Endothelial cell of umbilical vein (primary cell): ENCODE measurements around the gene MOB3B. TPM values are rescaled to one million over a fixed set of nuclear protein-coding genes. Genes with fewer than 3 reads are reported as not detected.

ENCODE experiments used
- BruUV-seq: library from RNA; stranded (reverse); fragments of 400-500 nt; replicated peaks from 2 replicates; lab custom pipeline; 2021; lab: Mats Ljungman, UMichigan
- CTCF ChIA-PET: fragments of 300-600, 350-600 bp; sonication (Branson Sonifier 250); formaldehyde crosslinking; loops from one replicate; lab custom pipeline; 2021; ENCODE audit warnings: antibody characterized with exemption, inconsistent platforms; lab: Charles Lee
- POLR2A ChIA-PET: fragments of 300-600, 350-600 bp; sonication (Branson Sonifier 250); formaldehyde crosslinking; loops from one replicate; lab custom pipeline; 2021; ENCODE audit warnings: antibody characterized with exemption, inconsistent platforms; lab: Charles Lee
- DNase-seq: peaks from one replicate; pipeline ENCODE4 v3.0.0-alpha.2; 2011; ENCODE audit warnings: low read depth, low spot score
- FAIRE-seq: peaks from 2 replicates; lab custom pipeline; 2011; peaks lifted over from hg19 to GRCh38; lab: Jason Lieb, UNC
- H2AFZ ChIP-seq: 2 replicates; pipeline ENCODE4 v1.6.0; 2012; ENCODE audit warnings: low read depth, low read length, control low read depth, inconsistent platforms
- H3K27ac ChIP-seq: 2 replicates; pipeline ENCODE4 v1.5.1; 2011; ENCODE audit warnings: low read depth, mild to moderate bottlenecking, control low read depth, low read length, moderate library complexity; ENCODE audit not compliant: insufficient read depth
- H3K27me3 ChIP-seq, 2 experiments: 2 replicates each; pipeline versions ENCODE4 v1.6.0 to v1.6.1; 2011; ENCODE audit warnings: low read length in 2 of 2, mixed read lengths in 1 of 2; ENCODE audit not compliant: control insufficient read depth in 2 of 2, insufficient read depth in 2 of 2
- H3K36me3 ChIP-seq, 2 experiments: 2 replicates in 1 of 2; 3 replicates in 1 of 2; pipeline ENCODE4 v1.5.1; 2011; ENCODE audit warnings: low read length in 2 of 2, mild to moderate bottlenecking in 1 of 2, moderate library complexity in 1 of 2; ENCODE audit not compliant: control insufficient read depth in 2 of 2, insufficient read depth in 2 of 2; ENCODE audit errors: extremely low read depth in 1 of 2
- H3K4me1 ChIP-seq: 3 replicates; pipeline ENCODE4 v1.5.1; 2011; ENCODE audit warnings: mild to moderate bottlenecking, low read length; ENCODE audit not compliant: control insufficient read depth, insufficient read depth; ENCODE audit errors: extremely low read depth
- H3K4me2 ChIP-seq: 2 replicates; pipeline ENCODE4 v1.6.1; 2011; ENCODE audit warnings: low read length, control low read depth, mixed read lengths; ENCODE audit not compliant: insufficient read depth
- H3K4me3 ChIP-seq, 3 experiments: fragments of 200-600 bp in 1 of 3; sonication (generic), shearing (Covaris generic) in 1 of 3; replicated peaks in 1 of 3; 2 replicates each; pipeline ENCODE4 v1.5.1; 2011 to 2016; ENCODE audit warnings: control low read depth in 3 of 3, low read length in 3 of 3, mild to moderate bottlenecking in 2 of 3, inconsistent platforms in 1 of 3, low read depth in 1 of 3, moderate library complexity in 1 of 3; ENCODE audit not compliant: insufficient read depth in 1 of 3
- H3K79me2 ChIP-seq: 2 replicates; pipeline ENCODE4 v1.6.0; 2012; ENCODE audit warnings: low read length, inconsistent platforms; ENCODE audit not compliant: control insufficient read depth, insufficient read depth
- H3K9ac ChIP-seq: replicated peaks from 2 replicates; pipeline ENCODE3; 2011; ENCODE audit warnings: low read length, control low read depth; ENCODE audit not compliant: insufficient read depth; ENCODE audit errors: extremely low read depth
- H3K9me1 ChIP-seq: replicated peaks from 3 replicates; pipeline ENCODE4 v1.6.0; 2011; ENCODE audit warnings: mild to moderate bottlenecking, low read length; ENCODE audit not compliant: control insufficient read depth, insufficient read depth; ENCODE audit errors: extremely low read depth
- H3K9me3 ChIP-seq: replicated peaks from 2 replicates; pipeline ENCODE4 v1.5.1; 2012; ENCODE audit warnings: low read length, inconsistent platforms; ENCODE audit not compliant: control insufficient read depth, insufficient read depth
- H4K20me1 ChIP-seq: replicated peaks from 2 replicates; pipeline ENCODE3; 2011; ENCODE audit warnings: mild to moderate bottlenecking, low read length; ENCODE audit not compliant: control insufficient read depth, insufficient read depth; ENCODE audit errors: extremely low read depth
- FOS ChIP-seq: IDR thresholded peaks from 2 replicates; pipeline ENCODE4 v1.6.1; 2011; ENCODE audit warnings: mild to moderate bottlenecking, low read length, moderate library complexity, borderline replicate concordance; ENCODE audit not compliant: insufficient read depth
- GATA2 ChIP-seq: IDR thresholded peaks from 2 replicates; pipeline ENCODE4 v1.7.0; 2011; ENCODE audit warnings: low read depth, mild to moderate bottlenecking, moderate library complexity, mixed read lengths, low read length; ENCODE audit not compliant: insufficient read length, insufficient read depth
- MYC ChIP-seq: IDR thresholded peaks from one replicate; pipeline ENCODE4 v1.6.1; 2011; ENCODE audit warnings: mild to moderate bottlenecking, low read depth, low read length
- POLR2AphosphoS5 ChIP-seq: IDR thresholded peaks from 2 replicates; pipeline ENCODE4 v1.6.1; 2012; ENCODE audit warnings: low read depth, mild to moderate bottlenecking, control low read depth, low read length, moderate library complexity; ENCODE audit not compliant: insufficient read depth
- dilution Hi-C: fragments of 300-500 bp; cut with MboI; formaldehyde crosslinking; loops from one replicate; pipeline ENCODE4 v1.15.0; 2019; ENCODE audit warnings: low sequenced_read_pairs; ENCODE audit not compliant: extremely low pct_ligation_motif_present
- intact Hi-C: fragments of 100-400 bp; cut with micrococcal nuclease; formaldehyde crosslinking; loops from one replicate; pipeline ENCODE4 v1.10.0; 2022
- polyA plus RNA-seq, 4 experiments: library from polyadenylated mRNA; depleted of rRNA in 3 of 4; stranded (reverse) in 3 of 4; unstranded in 1 of 4; fragments of >200 nt; gene quantifications; 2 replicates each; pipeline versions ENCODE4 v1.2.1 to v1.2.3, GENCODE V29; 2011 to 2012; ENCODE audit warnings: missing spikeins in 1 of 4
- total RNA-seq: library from RNA; stranded (reverse); gene quantifications from 2 replicates; pipeline ENCODE4 v1.2.3, GENCODE V29; 2021

MOB3B gene
- total and polyA plus RNA-seq, 2 donors (not counting 3 experiments of a cell fraction or from before 2014, with no cell fraction given), result 0.03 TPM; not detected in 1

DNA sequence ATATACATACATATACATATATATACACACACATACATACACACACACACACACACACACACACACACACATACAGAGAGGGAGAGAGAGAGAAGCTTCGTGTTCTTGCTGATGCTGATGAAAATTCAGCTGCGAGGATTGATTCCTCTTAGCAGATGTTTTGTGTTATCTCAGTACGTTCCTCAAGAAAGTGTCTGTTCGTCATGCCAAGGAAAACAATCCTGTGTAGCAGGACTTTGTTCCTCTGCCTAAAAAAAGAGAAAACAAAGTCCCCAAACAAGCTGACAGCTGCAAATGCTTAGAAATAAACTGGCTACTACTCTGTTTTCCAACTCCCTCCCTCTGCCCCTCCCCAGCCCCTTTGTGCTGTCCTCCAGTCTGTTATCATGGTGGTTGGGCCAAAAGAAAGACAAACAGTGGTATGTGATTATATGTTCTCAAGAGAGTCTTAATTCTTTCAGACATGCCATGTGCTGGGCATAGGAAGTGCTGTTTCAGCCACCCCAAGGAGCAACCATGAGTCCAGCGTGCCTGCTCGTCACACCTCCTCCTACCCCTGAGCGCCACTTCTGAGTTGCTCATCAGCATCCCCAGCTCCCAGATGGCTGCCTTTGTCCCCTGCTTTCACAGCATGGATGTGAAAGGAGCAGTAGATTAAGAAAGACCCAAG, 161.2 kb downstream of the MOB3B start:
- no peak overlapping the region for H3K27ac ChIP-seq
- CTCF ChIA-PET, result no interaction called here
- H3K4me3 ChIP-seq, result no peak overlapping the region
- no peak overlapping the region for H2AFZ ChIP-seq
- FAIRE-seq (no peak), DNase-seq (no peak)
- POLR2A ChIA-PET, result no interaction called here
- H3K4me2 ChIP-seq, result no peak overlapping the region
- intact Hi-C loops (no loop called here), dilution Hi-C loops (no loop called here)
- H3K79me2 ChIP-seq, result no peaks in the 10 kb centered on the region
- H3K27me3 ChIP-seq, result peaks cover 0 to 3% of the 10 kb centered on the region in 2 experiments
- TF ChIP-seq GATA2, result no peak
- TF ChIP-seq MYC, result no peak
- H3K36me3 ChIP-seq, result no peaks in the 10 kb centered on the region
- no peak overlapping the region for H3K9ac ChIP-seq
- BruUV-seq, result no TSS peak
- no peaks in the 10 kb centered on the region for H3K4me1 ChIP-seq
- H3K9me1 ChIP-seq, result no peaks in the 10 kb centered on the region
- H4K20me1 ChIP-seq, result no peaks in the 10 kb centered on the region
- no peaks in the 10 kb centered on the region for H3K9me3 ChIP-seq

DNA sequence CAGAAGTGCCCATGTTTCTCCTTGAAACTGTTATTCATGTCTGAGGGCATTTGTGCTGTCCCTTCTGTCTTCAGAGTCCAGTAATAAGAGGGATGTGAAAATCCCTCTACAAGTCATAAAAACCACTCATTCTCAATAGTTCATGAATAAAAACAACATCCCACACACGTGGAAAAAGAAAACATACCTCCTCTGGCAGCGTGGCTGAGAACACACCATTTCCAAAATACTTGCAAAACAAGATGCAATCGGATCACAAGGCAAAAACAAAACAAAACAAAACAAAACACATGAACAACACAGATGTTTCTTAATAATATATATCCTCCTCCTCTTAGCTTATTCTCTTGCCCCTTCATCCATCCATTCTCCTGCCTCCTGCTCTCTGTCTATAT, 161.7 kb downstream of the MOB3B start:
- no TSS peak for BruUV-seq

More for the DNA sequence above, 161.7 kb downstream of the MOB3B start:
- Histone ChIP-seq H3K9ac (no peak overlapping the region), H3K36me3 (no peaks in the 10 kb centered on the region), H2AFZ (no peak overlapping the region), H3K79me2 (no peaks in the 10 kb centered on the region), H4K20me1 (no peaks in the 10 kb centered on the region), H3K4me1 (no peaks in the 10 kb centered on the region), H3K27ac (no peak overlapping the region), H3K9me1 (no peaks in the 10 kb centered on the region), H3K4me2 (no peak overlapping the region), H3K27me3 (peaks cover 0 to 3% of the 10 kb centered on the region in 2 experiments), H3K4me3 (no peak overlapping the region), H3K9me3 (no peaks in the 10 kb centered on the region)
- intact Hi-C loops, result no loop called here
- ChIA-PET CTCF (no interaction called here), POLR2A (no interaction called here)
- dilution Hi-C loops, result no loop called here
- TF ChIP-seq FOS, result no peak
- no peak for TF ChIP-seq POLR2AphosphoS5
- no peak for DNase-seq
- no peak for FAIRE-seq
